Stimulated activated effector memory CD8-positive, alpha-beta T cell treated with anti-CD3 and anti-CD28 coated beads, Interleukin-12 subunit alpha, Interleukin-12 subunit beta, amount 100 ng/mL, for 72 hours (primary cell): ENCODE results near the gene NOS1.

Experiments used
- ATAC-seq: fragments of 150-1000 bp; cut with Tn5 transposase; 2 replicates; pipeline ENCODE4 v1.10.0; 2021
- DNase-seq, 2 donors: peaks; one replicate each; pipeline ENCODE4 v3.0.0; 2021 to 2022; ENCODE audit warnings: low spot score in 2 of 2
- H3K27ac Mint-ChIP-seq: one replicate; pipeline ENCODE4 v1.8.0; 2022; ENCODE audit warnings: mild to moderate bottlenecking, mixed read lengths
- H3K36me3 Mint-ChIP-seq: one replicate; pipeline ENCODE4 v1.8.0; 2022; ENCODE audit warnings: mild to moderate bottlenecking, mixed read lengths
- H3K4me1 Mint-ChIP-seq: one replicate; pipeline ENCODE4 v1.8.0; 2022; ENCODE audit warnings: mixed read lengths
- H3K4me3 Mint-ChIP-seq: one replicate; pipeline ENCODE4 v1.8.0; 2022; ENCODE audit warnings: mild to moderate bottlenecking, mixed read lengths
- H3K9me3 Mint-ChIP-seq: one replicate; pipeline ENCODE4 v1.8.0; 2022; ENCODE audit warnings: mixed read lengths

The NOS1 gene

GRCh38 chr12:117279606-117280005 is 81.8 kb downstream of the NOS1 start:
- Mint-ChIP-seq H3K4me1 (no peaks in the 10 kb centered on the region), H3K4me3 (no peak overlapping the region), H3K27ac (no peak overlapping the region), H3K36me3 (no peaks in the 10 kb centered on the region), H3K9me3 (no peaks in the 10 kb centered on the region)
- no peak for DNase-seq
- peak; percentile 16 for ATAC-seq

GRCh38 chr12:117277875-117278274 is 83.6 kb downstream of the NOS1 start:
- ATAC-seq (no peak), DNase-seq (no peak)
- Mint-ChIP-seq H3K27ac (no peak overlapping the region), H3K9me3 (no peaks in the 10 kb centered on the region), H3K36me3 (no peaks in the 10 kb centered on the region), H3K4me1 (no peaks in the 10 kb centered on the region), H3K4me3 (no peak overlapping the region)

GRCh38 chr12:117273091-117273490 is 88.3 kb downstream of the NOS1 start:
- DNase-seq = no peak
- H3K36me3 Mint-ChIP-seq = no peaks in the 10 kb centered on the region
- no peak overlapping the region for H3K4me3 Mint-ChIP-seq
- H3K27ac Mint-ChIP-seq = no peak overlapping the region
- no peaks in the 10 kb centered on the region for H3K9me3 Mint-ChIP-seq
- no peaks in the 10 kb centered on the region for H3K4me1 Mint-ChIP-seq
- ATAC-seq = no peak

- no peaks in the 10 kb centered on the region for H3K9me3 Mint-ChIP-seq
- ATAC-seq (no peak), DNase-seq (no peak)
- H3K27ac Mint-ChIP-seq = no peak overlapping the region
- no peaks in the 10 kb centered on the region for H3K4me1 Mint-ChIP-seq
- no peak overlapping the region for H3K4me3 Mint-ChIP-seq
- no peaks in the 10 kb centered on the region for H3K36me3 Mint-ChIP-seq
Measured at GRCh38 chr12:117272690-117273089, 88.7 kb downstream of the NOS1 start.

GRCh38 chr12:117262749-117263148 is 98.7 kb downstream of the NOS1 start:
- no peaks in the 10 kb centered on the region for H3K36me3 Mint-ChIP-seq
- H3K4me3 Mint-ChIP-seq = no peak overlapping the region
- no peaks in the 10 kb centered on the region for H3K4me1 Mint-ChIP-seq
- H3K27ac Mint-ChIP-seq = no peak overlapping the region
- DNase-seq (no peak), ATAC-seq (no peak)
- H3K9me3 Mint-ChIP-seq = no peaks in the 10 kb centered on the region

GRCh38 chr12:117261247-117261646 is 100.2 kb downstream of the NOS1 start:
- ATAC-seq = no peak
- Mint-ChIP-seq H3K4me1 (no peaks in the 10 kb centered on the region), H3K27ac (no peak overlapping the region), H3K9me3 (no peaks in the 10 kb centered on the region), H3K4me3 (no peak overlapping the region), H3K36me3 (no peaks in the 10 kb centered on the region)
- no peak for DNase-seq

- no peaks in the 10 kb centered on the region for H3K9me3 Mint-ChIP-seq
- no peak for ATAC-seq
- H3K27ac Mint-ChIP-seq = no peak overlapping the region
- no peak for DNase-seq
- H3K4me3 Mint-ChIP-seq = no peak overlapping the region
- H3K36me3 Mint-ChIP-seq = no peaks in the 10 kb centered on the region
- H3K4me1 Mint-ChIP-seq = no peaks in the 10 kb centered on the region
Measured at GRCh38 chr12:117255386-117255785, 106.0 kb downstream of the NOS1 start.

GRCh38 chr12:117243488-117243887 is 117.9 kb downstream of the NOS1 start:
- Mint-ChIP-seq H3K4me1 (no peaks in the 10 kb centered on the region), H3K4me3 (no peak overlapping the region), H3K27ac (no peak overlapping the region), H3K9me3 (no peaks in the 10 kb centered on the region), H3K36me3 (no peaks in the 10 kb centered on the region)
- no peak for DNase-seq
- ATAC-seq = no peak

GRCh38 chr12:117241697-117242096 is 119.7 kb downstream of the NOS1 start:
- no peak overlapping the region for H3K4me3 Mint-ChIP-seq
- no peaks in the 10 kb centered on the region for H3K9me3 Mint-ChIP-seq
- ATAC-seq = no peak
- no peak for DNase-seq
- H3K4me1 Mint-ChIP-seq = no peaks in the 10 kb centered on the region
- H3K36me3 Mint-ChIP-seq = no peaks in the 10 kb centered on the region
- no peak overlapping the region for H3K27ac Mint-ChIP-seq

- H3K27ac Mint-ChIP-seq = no peak overlapping the region
- H3K9me3 Mint-ChIP-seq = no peaks in the 10 kb centered on the region
- no peaks in the 10 kb centered on the region for H3K4me1 Mint-ChIP-seq
- no peaks in the 10 kb centered on the region for H3K36me3 Mint-ChIP-seq
- ATAC-seq = no peak
- no peak for DNase-seq
- no peak overlapping the region for H3K4me3 Mint-ChIP-seq
Measured at GRCh38 chr12:117240081-117240755, 121.2 kb downstream of the NOS1 start.

GRCh38 chr12:117236456-117237001 is 124.9 kb downstream of the NOS1 start:
- Mint-ChIP-seq H3K9me3 (no peaks in the 10 kb centered on the region), H3K4me1 (no peaks in the 10 kb centered on the region)

GRCh38 chr12:117235261-117235660 is 126.2 kb downstream of the NOS1 start:
- no peak overlapping the region for H3K4me3 Mint-ChIP-seq
- DNase-seq = no peak
- no peaks in the 10 kb centered on the region for H3K9me3 Mint-ChIP-seq
- no peaks in the 10 kb centered on the region for H3K36me3 Mint-ChIP-seq
- ATAC-seq = no peak
- H3K4me1 Mint-ChIP-seq = no peaks in the 10 kb centered on the region
- H3K27ac Mint-ChIP-seq = no peak overlapping the region

More at GRCh38 chr12:117236456-117237001, 124.9 kb downstream of the NOS1 start:
- Mint-ChIP-seq H3K36me3 (no peaks in the 10 kb centered on the region), H3K27ac (no peak overlapping the region), H3K4me3 (no peak overlapping the region)
- peak; percentile 66 to 88 for DNase-seq
- ATAC-seq = peak; percentile 57

- H3K4me1 Mint-ChIP-seq = no peaks in the 10 kb centered on the region
- H3K9me3 Mint-ChIP-seq = no peaks in the 10 kb centered on the region
- no peak overlapping the region for H3K27ac Mint-ChIP-seq
- DNase-seq (no peak), ATAC-seq (no peak)
- H3K36me3 Mint-ChIP-seq = no peaks in the 10 kb centered on the region
- H3K4me3 Mint-ChIP-seq = no peak overlapping the region
Measured at GRCh38 chr12:117234441-117234840, 127.0 kb downstream of the NOS1 start.

- H3K4me3 Mint-ChIP-seq = no peak overlapping the region
- no peak for ATAC-seq
- DNase-seq = no peak
- H3K9me3 Mint-ChIP-seq = no peaks in the 10 kb centered on the region
- no peak overlapping the region for H3K27ac Mint-ChIP-seq
- H3K4me1 Mint-ChIP-seq = no peaks in the 10 kb centered on the region
- no peaks in the 10 kb centered on the region for H3K36me3 Mint-ChIP-seq
Measured at GRCh38 chr12:117231750-117232149, 129.7 kb downstream of the NOS1 start.

- no peaks in the 10 kb centered on the region for H3K9me3 Mint-ChIP-seq
- no peaks in the 10 kb centered on the region for H3K4me1 Mint-ChIP-seq
- ATAC-seq (no peak), DNase-seq (no peak)
- no peak overlapping the region for H3K27ac Mint-ChIP-seq
- no peak overlapping the region for H3K4me3 Mint-ChIP-seq
- H3K36me3 Mint-ChIP-seq = no peaks in the 10 kb centered on the region
Measured at GRCh38 chr12:117228239-117228638, 133.2 kb downstream of the NOS1 start.

- no peaks in the 10 kb centered on the region for H3K4me1 Mint-ChIP-seq
- no peaks in the 10 kb centered on the region for H3K9me3 Mint-ChIP-seq
- H3K36me3 Mint-ChIP-seq = no peaks in the 10 kb centered on the region
- DNase-seq (no peak), ATAC-seq (peak; percentile 24)
- no peak overlapping the region for H3K27ac Mint-ChIP-seq
- no peak overlapping the region for H3K4me3 Mint-ChIP-seq
Measured at GRCh38 chr12:117227000-117227653, 134.3 kb downstream of the NOS1 start.
